GM21447 (cell line): ENCODE data around the gene CMTM2.
"Not testable (repeated sequence)": the region's sequence is repeated elsewhere in the genome, so short reads cannot be mapped to it uniquely, and the experiment has no call there.

Source experiments
- ATAC-seq: cut with Tn5 transposase; IDR thresholded peaks from one replicate; pipeline ENCODE4 v1.9.1; 2021; ENCODE audit not compliant: unreplicated experiment

CMTM2 gene

DNA sequence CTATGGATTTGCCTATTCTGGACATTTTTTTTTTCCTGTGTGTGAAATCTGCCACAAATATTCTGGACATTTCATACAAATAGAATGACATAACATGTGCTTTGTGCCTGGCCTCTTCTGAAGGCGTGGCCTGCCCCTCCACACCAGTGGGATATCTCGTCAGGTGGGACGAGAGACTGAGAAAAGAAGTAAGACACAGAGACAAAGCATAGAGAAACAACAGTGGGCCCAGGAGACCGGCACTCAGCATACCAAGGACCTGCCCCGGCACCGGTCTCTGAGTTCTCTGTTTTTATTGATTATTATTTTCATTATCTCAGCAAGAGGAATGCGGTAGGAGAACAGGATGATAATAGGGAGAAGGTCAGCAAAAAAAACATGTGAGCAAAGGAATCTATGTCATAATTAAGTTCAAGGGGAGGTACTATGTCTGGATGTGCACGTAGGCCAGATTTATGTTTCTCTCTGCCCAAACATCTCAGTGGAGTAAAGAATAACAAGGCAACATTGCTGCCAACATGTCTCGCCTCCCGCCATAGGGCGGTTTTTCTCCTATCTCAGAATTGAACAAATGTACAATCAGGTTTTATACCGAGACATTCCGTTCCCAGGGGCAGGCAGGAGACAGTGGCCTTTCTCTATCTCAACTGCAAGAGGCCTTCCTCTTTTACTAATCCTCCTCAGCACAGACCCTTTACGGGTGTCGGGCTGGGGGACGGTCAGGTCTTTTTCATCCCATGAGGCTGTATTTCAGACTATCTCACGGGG, 48.5 kb downstream of the CMTM2 start:
- not testable (repeated sequence) for ATAC-seq

DNA sequence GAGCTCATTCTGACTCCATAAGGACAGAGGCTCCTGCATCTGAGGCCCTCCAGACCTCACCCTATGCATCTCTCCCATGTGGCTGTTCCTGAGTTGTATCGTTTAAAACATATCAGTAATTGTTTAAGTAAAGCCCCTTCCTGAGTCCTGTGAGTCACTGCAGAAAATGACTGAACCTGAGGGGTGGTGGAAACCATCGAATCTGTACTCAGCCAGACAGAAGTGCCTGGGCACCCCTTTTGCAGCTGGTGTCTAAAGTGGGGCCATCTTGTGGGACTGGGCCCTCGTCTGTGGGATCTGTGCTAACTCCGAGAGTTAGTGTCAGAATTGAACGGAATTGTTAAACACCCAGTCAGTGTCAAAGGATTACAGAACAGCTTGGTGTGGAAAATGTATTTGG, 50.6 kb downstream of the CMTM2 start:
- ATAC-seq: no peak

DNA sequence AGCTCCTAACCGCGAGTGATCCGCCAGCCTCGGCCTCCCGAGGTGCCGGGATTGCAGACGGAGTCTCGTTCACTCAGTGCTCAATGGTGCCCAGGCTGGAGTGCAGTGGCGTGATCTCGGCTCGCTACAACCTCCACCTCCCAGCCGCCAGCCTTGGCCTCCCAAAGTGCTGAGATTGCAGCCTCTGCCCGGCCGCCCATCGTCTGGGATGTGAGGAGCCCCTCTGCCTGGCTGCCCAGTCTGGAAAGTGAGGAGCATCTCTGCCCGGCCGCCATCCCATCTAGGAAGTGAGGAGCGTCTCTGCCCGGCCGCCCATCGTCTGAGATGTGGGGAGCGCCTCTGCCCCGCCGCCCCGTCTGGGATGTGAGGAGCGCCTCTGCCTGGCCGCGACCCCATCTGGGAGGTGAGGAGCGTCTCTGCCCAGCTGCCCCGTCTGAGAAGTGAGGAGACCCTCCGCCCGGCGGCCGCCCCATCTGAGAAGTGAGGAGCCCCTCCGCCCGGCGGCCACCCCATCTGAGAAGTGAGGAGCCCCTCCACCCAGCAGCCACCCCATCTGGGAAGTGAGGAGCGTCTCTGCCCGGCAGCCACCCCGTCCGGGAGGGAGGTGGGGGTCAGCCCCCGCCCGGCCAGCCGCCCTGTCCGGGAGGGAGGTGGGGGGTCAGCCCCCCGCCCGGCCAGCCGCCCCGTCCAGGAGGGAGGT, 51.4 kb downstream of the CMTM2 start:
- ATAC-seq: not testable (repeated sequence)

DNA sequence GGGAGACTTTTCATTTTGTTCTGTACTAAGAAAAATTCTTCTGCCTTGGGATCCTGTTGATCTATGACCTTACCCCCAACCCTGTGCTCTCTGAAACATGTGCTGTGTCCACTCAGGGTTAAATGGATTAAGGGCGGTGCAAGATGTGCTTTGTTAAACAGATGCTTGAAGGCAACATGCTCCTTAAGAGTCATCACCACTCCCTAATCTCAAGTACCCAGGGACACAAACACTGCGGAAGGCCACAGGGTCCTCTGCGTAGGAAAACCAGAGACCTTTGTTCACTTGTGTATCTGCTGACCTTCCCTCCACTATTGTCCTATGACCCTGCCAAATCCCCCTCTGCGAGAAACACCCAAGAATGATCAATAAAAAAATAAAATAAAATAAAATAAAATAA, 52.3 kb downstream of the CMTM2 start:
- not testable (repeated sequence) for ATAC-seq

DNA sequence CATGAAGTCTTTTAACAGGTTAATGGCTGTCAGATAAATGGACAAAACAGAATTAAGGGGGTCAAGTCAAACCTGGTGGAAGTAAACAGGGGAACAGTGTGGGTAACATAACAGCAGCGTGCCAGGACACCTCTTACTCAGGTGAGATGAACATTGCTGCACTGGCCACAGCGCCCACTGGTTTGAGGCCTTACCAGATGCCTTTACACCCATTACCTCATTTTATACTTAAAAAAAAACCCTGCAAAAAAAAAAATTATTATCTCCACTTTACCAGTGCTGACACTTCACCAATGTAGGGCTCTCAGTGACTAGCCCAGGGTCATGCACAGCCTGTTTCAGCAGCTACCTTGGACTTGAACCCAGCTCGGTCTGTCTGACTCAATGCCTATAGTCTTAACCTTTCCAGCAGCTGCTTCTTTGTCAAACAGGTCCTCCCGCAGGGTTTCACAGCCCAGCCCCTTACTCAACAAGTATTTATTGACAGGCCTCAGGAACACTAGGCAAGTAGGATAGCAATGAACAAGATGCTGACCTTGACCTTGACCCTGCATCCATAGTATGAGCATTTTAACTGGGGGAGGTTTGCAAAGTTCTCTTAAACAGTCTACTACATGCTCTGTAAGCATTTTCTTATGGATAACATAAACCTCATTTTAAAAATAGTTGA, 55.4 kb downstream of the CMTM2 start:
- ATAC-seq: no peak

GRCh38 chr16:66635406-66635805, 56.1 kb downstream of the CMTM2 start:
- ATAC-seq: no peak

DNA sequence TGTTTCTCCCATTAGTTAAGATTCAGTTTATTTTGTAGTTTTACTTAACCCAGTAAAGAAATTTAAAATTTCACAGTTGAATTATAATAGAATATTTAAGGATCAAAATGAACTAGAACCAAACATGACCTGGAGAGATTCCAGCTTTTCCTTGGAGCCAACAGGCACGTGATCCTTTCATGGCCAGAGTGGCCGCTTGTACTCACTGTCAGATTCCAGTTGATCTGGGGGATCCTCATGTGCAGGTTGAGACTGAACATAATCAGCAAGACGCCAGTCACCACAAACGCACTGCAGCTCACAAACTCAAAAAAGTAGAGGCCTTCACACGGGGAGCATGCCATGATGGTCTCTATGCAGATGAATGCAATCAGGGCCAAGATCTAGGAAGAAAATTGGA, 56.9 kb downstream of the CMTM2 start:
- ATAC-seq: no peak

GRCh38 chr16:66637806-66638205, 58.5 kb downstream of the CMTM2 start:
- no peak for ATAC-seq
